Hematopoietic multipotent progenitor cell treated with erythropoietin and hydrocortisone succinate and interleukin-3 and kit ligand, for 4 days (in vitro differentiated cells): Measurements from ENCODE around the gene KRAS.

ENCODE experiments used
- DNase-seq: peaks from one replicate; pipeline ENCODE4 v3.0.0-alpha.2; 2015

Gene KRAS

DNA sequence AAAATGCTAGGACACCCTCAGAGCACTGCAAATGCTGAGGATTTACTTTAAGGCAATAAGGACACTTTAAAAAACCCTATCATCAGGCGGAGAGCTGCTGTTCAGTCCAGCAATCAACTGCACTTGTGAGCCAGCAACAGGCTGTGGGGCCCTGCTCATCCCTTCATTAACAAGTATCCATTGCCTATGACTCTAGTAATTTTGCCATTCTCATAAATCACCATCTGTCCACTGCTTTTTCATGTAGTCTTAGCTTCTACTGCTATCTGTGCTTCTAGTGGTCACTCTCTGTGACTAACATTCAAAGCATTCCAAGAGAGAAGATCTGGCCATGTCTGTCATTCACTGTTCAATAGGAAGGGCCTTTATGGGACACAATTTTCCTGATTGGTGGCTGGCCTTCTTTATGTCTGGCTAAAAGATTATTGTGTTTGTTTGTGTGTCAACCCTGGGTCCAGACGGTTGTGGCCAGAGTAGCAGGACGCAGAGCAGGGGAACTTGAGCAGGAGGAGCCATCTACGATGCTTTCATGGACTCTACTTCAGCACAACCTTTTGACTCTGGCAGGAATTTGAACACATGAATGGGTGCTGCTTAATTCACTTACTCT lies 3.6 kb upstream of the KRAS start:
- DNase-seq, result no peak

GRCh38 chr12:25253371-25254068 lies 2.8 kb upstream of the KRAS start:
- no peak for DNase-seq

DNA sequence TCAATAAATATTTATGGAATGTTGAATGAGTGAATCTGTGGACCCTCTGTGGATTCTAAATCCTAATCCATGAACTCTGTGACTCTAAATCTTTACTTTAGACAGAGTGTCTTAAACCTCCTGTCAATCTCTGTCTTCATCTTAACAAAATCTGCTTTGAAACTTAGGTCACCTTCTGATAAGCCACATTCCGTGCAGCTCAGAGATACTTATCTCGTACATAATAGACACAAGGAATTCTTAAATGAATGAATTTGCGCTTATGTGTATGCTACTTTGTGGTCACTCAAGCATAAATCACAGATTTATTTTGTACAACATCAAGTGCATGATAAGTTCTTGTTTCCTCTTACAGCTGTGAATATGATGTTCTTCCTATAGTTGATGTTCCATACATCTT lies 2.2 kb upstream of the KRAS start:
- DNase-seq, result no peak

GRCh38 chr12:25251769-25252168 lies 1.0 kb upstream of the KRAS start:
- no peak for DNase-seq

GRCh38 chr12:25249931-25250738 lies 594 bp downstream of the KRAS start:
- peak; percentile 70 for DNase-seq

- no peak for DNase-seq
Observed at GRCh38 chr12:25248732-25249131, 2.0 kb downstream of the KRAS start.

GRCh38 chr12:25248137-25248536 lies 2.6 kb downstream of the KRAS start:
- DNase-seq, result no peak

- peak; percentile 50 for DNase-seq
Observed at GRCh38 chr12:25245491-25245890, 5.2 kb downstream of the KRAS start.

DNA sequence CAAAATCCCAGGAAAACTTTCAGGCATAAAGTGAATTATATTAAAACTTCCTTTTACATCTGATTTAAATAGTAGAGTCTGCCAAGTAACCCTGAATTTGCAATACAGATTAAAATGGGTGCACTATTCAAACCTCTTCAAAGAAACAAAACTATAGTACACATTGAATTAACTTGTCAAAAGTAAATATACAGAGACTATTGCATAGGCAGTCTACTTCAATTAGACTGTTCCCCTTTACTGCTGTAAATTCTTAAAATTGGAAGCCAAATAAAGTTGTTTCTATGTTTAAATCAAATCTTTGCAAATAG lies 7.1 kb downstream of the KRAS start:
- no peak for DNase-seq

GRCh38 chr12:25242981-25243679 lies 7.6 kb downstream of the KRAS start:
- no peak for DNase-seq

GRCh38 chr12:25241167-25242020 lies 9.3 kb downstream of the KRAS start:
- DNase-seq, result peak; percentile 78

DNA sequence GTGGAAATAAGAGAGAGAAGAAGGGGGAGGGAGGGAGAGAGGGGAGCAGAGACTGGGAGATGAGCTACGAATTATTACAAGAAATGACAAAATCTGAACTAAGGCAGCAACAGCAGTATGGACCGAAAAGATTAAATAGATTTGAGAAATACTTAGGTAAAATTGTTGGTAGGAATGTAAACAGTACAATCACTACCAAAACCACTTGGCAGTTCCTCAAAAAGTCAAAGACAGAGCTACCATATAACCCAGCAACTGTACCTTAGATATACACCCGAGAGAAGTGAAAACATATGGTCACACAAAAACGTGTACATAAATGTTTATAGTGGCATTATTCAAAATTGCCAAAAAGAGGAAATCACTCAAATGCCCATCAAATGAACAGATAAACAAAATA lies 14.1 kb downstream of the KRAS start:
- DNase-seq, result no peak

DNA sequence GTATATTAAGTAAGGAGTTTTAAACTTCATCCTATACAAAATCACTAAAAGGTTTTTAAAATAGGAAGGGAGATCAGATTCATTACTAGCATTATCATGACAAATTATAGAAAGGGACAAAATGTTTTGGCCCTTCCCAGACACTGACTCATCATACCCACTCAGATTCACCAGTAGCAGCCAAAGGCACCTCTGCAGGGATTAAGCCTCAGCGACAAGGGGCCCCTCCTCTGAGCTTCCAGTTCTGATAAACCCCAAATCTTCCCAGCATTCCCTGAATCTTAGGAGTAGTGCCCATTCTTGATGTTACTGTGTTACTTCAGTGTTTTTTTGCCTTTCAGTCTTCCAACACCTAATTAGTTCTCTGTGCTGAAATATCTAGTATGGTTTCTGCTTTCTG lies 14.5 kb downstream of the KRAS start:
- no peak for DNase-seq

- DNase-seq, result no peak
Observed at GRCh38 chr12:25213338-25213737, 37.4 kb downstream of the KRAS start.

DNA sequence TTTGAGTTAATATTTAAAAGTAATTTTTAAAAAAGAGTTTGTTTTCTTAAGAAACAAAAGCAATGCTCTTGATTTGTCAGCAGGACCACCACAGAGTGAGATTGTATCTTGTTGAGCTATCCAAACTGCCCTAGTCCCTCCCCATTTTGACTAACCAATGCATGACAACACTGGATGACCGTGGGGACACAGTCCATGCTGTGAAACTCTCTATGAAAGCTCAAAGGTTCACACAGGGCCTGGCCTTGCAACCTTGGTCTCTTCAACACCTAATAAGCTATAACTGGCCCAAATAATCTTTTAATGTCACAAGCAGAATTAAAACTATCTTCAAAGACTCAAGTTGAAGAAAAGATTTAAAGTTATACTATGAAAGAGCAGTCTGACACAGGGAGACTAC lies 42.2 kb downstream of the KRAS start:
- DNase-seq, result no peak

DNA sequence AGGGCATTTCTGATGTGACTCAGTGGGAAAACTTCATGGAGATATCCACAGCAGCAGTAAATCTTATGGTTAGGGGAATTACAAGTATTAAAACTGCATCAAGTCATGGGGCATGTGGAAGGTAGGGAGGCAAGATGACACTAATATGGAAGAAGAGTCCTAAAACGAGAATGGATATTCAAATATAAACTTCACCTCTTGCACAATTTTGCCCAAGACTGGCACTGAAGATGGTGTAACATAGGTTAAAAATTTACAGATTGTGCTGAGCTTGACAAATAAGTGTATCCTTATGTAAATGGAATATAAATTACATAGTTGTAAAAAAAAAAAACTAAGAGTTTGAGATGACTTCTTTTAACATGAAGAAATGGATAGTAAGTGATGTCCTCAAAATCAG lies 42.9 kb downstream of the KRAS start:
- DNase-seq, result no peak

- no peak for DNase-seq
Observed at GRCh38 chr12:25207411-25207810, 43.3 kb downstream of the KRAS start.

DNA sequence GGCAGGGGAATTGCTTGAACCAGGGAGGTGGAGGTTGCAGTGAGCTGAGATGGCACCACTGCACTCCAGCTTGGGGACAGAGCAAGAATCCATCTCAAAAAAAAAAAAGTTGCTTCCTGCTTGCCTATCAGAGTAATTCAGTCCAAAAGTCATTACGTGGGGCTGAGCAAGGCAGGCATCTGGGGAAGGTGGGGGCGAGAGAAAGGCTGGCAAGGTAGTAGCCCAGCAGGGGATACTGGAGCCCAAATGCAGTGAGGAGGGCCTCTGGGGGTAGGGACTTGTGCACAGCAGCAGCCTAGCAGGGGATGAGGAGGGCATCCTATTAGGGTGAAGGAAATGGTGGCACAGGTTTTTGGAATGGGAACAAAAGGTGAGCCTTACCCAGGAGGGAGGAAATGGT lies 48.6 kb downstream of the KRAS start:
- no peak for DNase-seq

GRCh38 chr12:25200703-25201102 lies 50.0 kb downstream of the KRAS start:
- DNase-seq, result no peak

GRCh38 chr12:25197608-25198007 lies 53.1 kb downstream of the KRAS start:
- peak; percentile 74 for DNase-seq

DNA sequence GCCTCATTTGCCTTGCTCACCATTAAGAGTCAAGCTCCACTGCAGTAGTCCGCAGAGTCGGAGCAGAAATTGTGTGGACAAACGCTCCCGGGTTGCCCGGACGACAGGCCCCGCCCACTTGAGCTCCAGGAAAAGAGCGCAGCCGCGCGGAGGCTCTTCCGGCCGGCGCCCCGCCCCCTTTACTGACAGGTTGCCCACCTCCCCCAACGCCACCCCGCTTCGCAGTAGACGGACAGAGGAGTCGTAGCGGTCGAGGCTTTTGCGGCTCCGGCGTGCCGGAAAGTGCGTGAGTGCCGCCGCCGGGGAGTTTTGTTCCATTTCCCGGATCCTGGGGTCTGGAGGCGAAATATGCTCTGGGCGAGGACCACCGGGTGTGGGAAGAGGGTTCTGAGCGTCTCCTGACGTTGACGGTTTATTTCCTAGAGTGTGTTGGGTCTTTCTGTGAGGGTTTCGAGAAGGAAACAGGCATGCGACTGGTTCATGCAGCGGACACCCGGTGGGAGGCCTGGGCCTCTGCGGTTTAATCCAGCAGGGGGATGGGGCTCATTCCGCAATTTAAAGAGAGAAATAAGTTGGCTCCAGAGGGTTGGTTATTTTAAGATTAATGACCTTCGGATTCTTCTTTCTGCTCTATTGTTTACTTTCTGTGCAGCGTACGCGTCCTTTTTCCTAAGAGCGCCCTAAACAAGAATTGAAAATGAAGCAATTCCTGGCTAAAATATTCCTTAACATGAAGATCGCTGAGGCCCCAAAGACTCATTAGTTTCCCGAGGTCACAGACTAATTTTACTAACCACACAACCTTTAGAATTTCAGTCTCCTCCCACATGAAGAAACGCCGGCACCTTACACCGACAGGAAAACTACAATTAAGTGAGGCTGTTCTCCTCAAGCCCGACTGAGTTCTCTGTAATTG lies 55.4 kb downstream of the KRAS start, which contains the start of the genes DNAI7 and ETFRF1:
Gene DNAI7, minus strand, starts transcription at position 105 of the 916 bp plus-strand sequence. Its CDS starts 82 bp downstream, at position 23.
Gene ETFRF1, plus strand, starts transcription at position 182 of the 916 bp plus-strand sequence. CDS start 8,720 bp downstream, outside the sequence.
- peak; percentile 99 for DNase-seq
